Gastroesophageal sphincter (tissue), 3 donors: ENCODE data around the gene KLF18.

ENCODE experiments used
- CTCF ChIP-seq, 4 experiments: fragments of 200-600 bp in 2 of 4; fragments of 450-650 bp in 2 of 4; sonication (generic) in 1 of 4; IDR thresholded peaks; one replicate each; pipeline ENCODE4 v1.5.1; 2017 to 2019; ENCODE audit warnings: antibody characterized with exemption in 4 of 4, mild to moderate bottlenecking in 2 of 4, moderate library complexity in 2 of 4
- EP300 ChIP-seq: sonication (generic); formaldehyde crosslinking; IDR thresholded peaks from one replicate; pipeline ENCODE4 v1.6.1; 2017; ENCODE audit warnings: antibody characterized with exemption, mild to moderate bottlenecking
- POLR2A ChIP-seq, 2 donors: fragments of 450-650 bp; IDR thresholded peaks; one replicate each; pipeline ENCODE4 v1.6.1; 2017; ENCODE audit warnings: antibody characterized with exemption in 2 of 2, mild to moderate bottlenecking in 2 of 2, moderate library complexity in 1 of 2
- POLR2AphosphoS5 ChIP-seq: sonication (generic); formaldehyde crosslinking; IDR thresholded peaks from one replicate; pipeline ENCODE4 v1.6.1; 2017; ENCODE audit warnings: antibody characterized with exemption

- TF ChIP-seq CTCF (IDR thresholded peaks at IDR 0.05): no peak
- no peak for TF ChIP-seq POLR2A (IDR thresholded peaks at IDR 0.05)
- no peak for TF ChIP-seq POLR2AphosphoS5
- no peak for TF ChIP-seq EP300
Observed at GRCh38 chr1:44147582-44147981, 6.2 kb upstream of the KLF18 start.
